ENCODE data around the gene FERMT3. TPM values are rescaled to one million over a fixed set of nuclear protein-coding genes. Genes with fewer than 3 reads are reported as not detected.

Gene FERMT3
- total and polyA plus RNA-seq, 2 donors (not counting 3 experiments of a cell fraction or from before 2014, with no cell fraction given), result 64.4 to 100 TPM

GRCh38 chr11:64251016-64251752 is 44.7 kb downstream of the FERMT3 start, which contains the start of gene PLCB3:
PLCB3 (plus strand) TSS chr11:64251530; CDS start chr11:64251650, 120 bp downstream.
- Histone ChIP-seq H3K36me3 (ENCODE audit: control insufficient read depth in 2 of 2, extremely low read depth in 1 of 2, insufficient read depth in 2 of 2, low read length in 2 of 2) (peaks cover 0 to 10% of the 10 kb centered on the region in 2 experiments), H3K79me2 (ENCODE audit: control insufficient read depth, insufficient read depth, low read length) (peaks cover 34% of the 10 kb centered on the region), H3K4me2 (ENCODE audit: insufficient read depth, low read length) (peak within 1 kb of the TSS; percentile 86), H3K9ac (replicated peaks; ENCODE audit: extremely low read depth, insufficient read depth, low read length) (peak within 1 kb of the TSS; percentile 65), H3K9me3 (replicated peaks; ENCODE audit: control insufficient read depth, insufficient read depth, low read length) (no peaks in the 10 kb centered on the region), H2AFZ (ENCODE audit: low read depth, low read length) (peak within 1 kb of the TSS; percentile 81), H3K9me1 (replicated peaks; ENCODE audit: control insufficient read depth, extremely low read depth, insufficient read depth, low read length) (no peaks in the 10 kb centered on the region), H3K27me3 (ENCODE audit: control insufficient read depth in 2 of 2, insufficient read depth in 2 of 2, low read length in 2 of 2) (no peaks in the 10 kb centered on the region), H3K4me1 (ENCODE audit: control insufficient read depth, extremely low read depth, insufficient read depth, low read length) (peaks cover 30% of the 10 kb centered on the region), H3K4me3 (replicated peaks in 1 of 3; ENCODE audit: insufficient read depth in 1 of 3, low read depth in 1 of 3, low read length in 3 of 3) (peak within 1 kb of the TSS; percentile 80 to 93 (median 80)), H4K20me1 (replicated peaks; ENCODE audit: control insufficient read depth, extremely low read depth, insufficient read depth, low read length) (no peaks in the 10 kb centered on the region), H3K27ac (ENCODE audit: insufficient read depth, low read depth, low read length) (peak within 1 kb of the TSS; percentile 49)
- TF ChIP-seq POLR2A (IDR thresholded peaks at IDR 0.05; ENCODE audit: low read depth, low read length) (peak; percentile 79), CTCF (IDR thresholded peaks at IDR 0.05; ENCODE audit: extremely low read depth in 1 of 2, insufficient read depth in 1 of 2, low read depth in 1 of 2, low read length in 2 of 2) (peak; percentile 64 to 82), MYC (IDR thresholded peaks at IDR 0.05; ENCODE audit: low read depth, low read length) (no peak), FOS (IDR thresholded peaks at IDR 0.05; ENCODE audit: borderline replicate concordance, insufficient read depth, low read length) (no peak), GATA2 (IDR thresholded peaks at IDR 0.05; ENCODE audit: insufficient read depth, insufficient read length, low read depth, low read length) (no peak), JUN (IDR thresholded peaks at IDR 0.05; ENCODE audit: borderline replicate concordance, insufficient read depth, insufficient read length, low read depth) (no peak), MAX (IDR thresholded peaks at IDR 0.05; ENCODE audit: insufficient read depth, insufficient read length) (no peak), EZH2 (IDR thresholded peaks at IDR 0.05; ENCODE audit: borderline replicate concordance, low read depth, low read length, severe bottlenecking) (no peak), POLR2AphosphoS5 (IDR thresholded peaks at IDR 0.05; ENCODE audit: insufficient read depth, low read depth, low read length) (peak; percentile 87)
- POLR2A ChIA-PET, result no interaction called here
- DNase-seq (ENCODE audit: low read depth, low spot score) (peak; percentile 40), FAIRE-seq (peak; percentile 74)
- intact Hi-C loops (cut with micrococcal nuclease) (loop anchor here (1.0 kb wide), 4 partner anchors 12 to 50 kb away; partner anchors contain the start of gene GPR137), dilution Hi-C loops (cut with MboI; ENCODE audit: extremely low pct_ligation_motif_present, low sequenced_read_pairs) (no loop called here)
- no TSS peak for BruUV-seq (replicated peaks)
- CTCF ChIA-PET, result interaction anchor here (1.8 to 4.7 kb wide), 6 partner anchors 13 to 104 kb away, joined by 7 to 60 read pairs (median 28); partner anchors contain the start of genes CATSPERZ and FERMT3

All from endothelial cell of umbilical vein (primary cell).